Stimulated activated CD4-positive, alpha-beta T cell treated with anti-CD3 and anti-CD28 coated beads, Interleukin-12 subunit alpha, Interleukin-12 subunit beta, amount 100 ng/mL, for 48 hours (primary cell): ENCODE measurements around the gene BABAM2.
"Not testable (repeated sequence)": the region's sequence is repeated elsewhere in the genome, so short reads cannot be mapped to it uniquely, and the experiment has no call there.

Source experiments
- DNase-seq, 3 donors: peaks; one replicate each; pipeline ENCODE4 v3.0.0-alpha.2; 2020; ENCODE audit warnings: low read depth in 2 of 3, low spot score in 1 of 3

The BABAM2 gene

GRCh38 chr2:27940090-27940671, 49.7 kb downstream of the BABAM2 start:
- no peak for DNase-seq

- no peak for DNase-seq
These were observed 50.5 kb downstream of the BABAM2 start for GRCh38 chr2:27940982-27941381.

- DNase-seq: no peak
These were observed 52.4 kb downstream of the BABAM2 start for GRCh38 chr2:27942612-27943547.

GRCh38 chr2:27946530-27947060, 56.1 kb downstream of the BABAM2 start:
- no peak for DNase-seq

- DNase-seq: no peak
These were observed 61.5 kb downstream of the BABAM2 start for GRCh38 chr2:27952070-27952469.

- DNase-seq: no peak
These were observed 62.5 kb downstream of the BABAM2 start for GRCh38 chr2:27953077-27953476.

- DNase-seq: no peak
These were observed 63.7 kb downstream of the BABAM2 start for GRCh38 chr2:27954221-27954673.

- DNase-seq: peak; percentile 40 to 46 (median 42)
These were observed 64.3 kb downstream of the BABAM2 start for GRCh38 chr2:27954771-27955383.

GRCh38 chr2:27955384-27956161, 65.0 kb downstream of the BABAM2 start:
- no peak for DNase-seq

- no peak for DNase-seq
These were observed 66.4 kb downstream of the BABAM2 start for GRCh38 chr2:27956888-27957287.

- DNase-seq: no peak
These were observed 68.3 kb downstream of the BABAM2 start for GRCh38 chr2:27958711-27959378.

- DNase-seq: no peak
These were observed 69.0 kb downstream of the BABAM2 start for GRCh38 chr2:27959496-27959895.

- no peak for DNase-seq
These were observed 69.8 kb downstream of the BABAM2 start for GRCh38 chr2:27960237-27960912.

- DNase-seq: no peak
These were observed 71.5 kb downstream of the BABAM2 start for GRCh38 chr2:27962006-27962405.

GRCh38 chr2:27963472-27963871, 72.9 kb downstream of the BABAM2 start:
- no peak for DNase-seq

- DNase-seq: no peak
These were observed 73.5 kb downstream of the BABAM2 start for GRCh38 chr2:27964067-27964466.

GRCh38 chr2:27965841-27966240, 75.3 kb downstream of the BABAM2 start:
- no peak for DNase-seq

- no peak for DNase-seq
These were observed 75.9 kb downstream of the BABAM2 start for GRCh38 chr2:27966466-27966865.

GRCh38 chr2:27967076-27967475, 76.5 kb downstream of the BABAM2 start:
- no peak for DNase-seq

GRCh38 chr2:27968045-27968444, 77.5 kb downstream of the BABAM2 start:
- DNase-seq: not testable (repeated sequence)
